ENCODE data around the gene LRIT2. TPM values are rescaled to one million over a fixed set of nuclear protein-coding genes. Genes with fewer than 3 reads are reported as not detected.
"Not testable (repeated sequence)": the region's sequence is repeated elsewhere in the genome, so short reads cannot be mapped to it uniquely, and the experiment has no call there.

The LRIT2 gene
- total RNA-seq, 1 experiment from 2014 or later: not detected

DNA sequence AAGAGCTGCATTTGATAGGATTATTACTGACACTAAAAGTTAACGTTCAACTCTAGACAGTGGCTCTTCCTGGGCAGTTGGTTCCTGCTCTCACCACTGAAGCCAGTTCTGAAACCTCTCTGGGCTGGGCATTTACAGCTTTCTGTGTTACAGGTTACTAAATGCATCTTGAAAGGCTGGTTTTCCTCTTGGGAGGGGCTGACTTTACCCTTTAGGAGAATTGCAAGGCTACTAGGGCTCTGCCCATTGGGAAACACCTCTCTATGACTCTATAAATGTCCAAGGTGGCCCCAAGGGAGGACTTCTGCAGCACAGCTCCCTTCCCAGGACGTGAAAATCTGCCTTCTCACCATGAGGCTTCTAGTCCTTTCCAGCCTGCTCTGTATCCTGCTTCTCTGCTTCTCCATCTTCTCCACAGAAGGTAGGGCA is 51.8 kb downstream of the LRIT2 start, which contains the start of gene GPR15LG:
Gene GPR15LG, plus strand, starts transcription at position 301 of the 429 bp plus-strand sequence. Its CDS starts 51 bp downstream, at position 352.
- TF ChIP-seq, protein P1, sequence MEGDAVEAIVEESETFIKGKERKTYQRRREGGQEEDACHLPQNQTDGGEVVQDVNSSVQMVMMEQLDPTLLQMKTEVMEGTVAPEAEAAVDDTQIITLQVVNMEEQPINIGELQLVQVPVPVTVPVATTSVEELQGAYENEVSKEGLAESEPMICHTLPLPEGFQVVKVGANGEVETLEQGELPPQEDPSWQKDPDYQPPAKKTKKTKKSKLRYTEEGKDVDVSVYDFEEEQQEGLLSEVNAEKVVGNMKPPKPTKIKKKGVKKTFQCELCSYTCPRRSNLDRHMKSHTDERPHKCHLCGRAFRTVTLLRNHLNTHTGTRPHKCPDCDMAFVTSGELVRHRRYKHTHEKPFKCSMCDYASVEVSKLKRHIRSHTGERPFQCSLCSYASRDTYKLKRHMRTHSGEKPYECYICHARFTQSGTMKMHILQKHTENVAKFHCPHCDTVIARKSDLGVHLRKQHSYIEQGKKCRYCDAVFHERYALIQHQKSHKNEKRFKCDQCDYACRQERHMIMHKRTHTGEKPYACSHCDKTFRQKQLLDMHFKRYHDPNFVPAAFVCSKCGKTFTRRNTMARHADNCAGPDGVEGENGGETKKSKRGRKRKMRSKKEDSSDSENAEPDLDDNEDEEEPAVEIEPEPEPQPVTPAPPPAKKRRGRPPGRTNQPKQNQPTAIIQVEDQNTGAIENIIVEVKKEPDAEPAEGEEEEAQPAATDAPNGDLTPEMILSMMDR (IDR thresholded peaks at IDR 0.05; ENCODE audit: insufficient read depth in 1 of 2, low read depth in 1 of 2, low read length in 1 of 2, severe bottlenecking in 1 of 2, unreplicated experiment in 1 of 2): no peak
- H3K9me3 Mint-ChIP-seq (ENCODE audit: unreplicated experiment): no peaks in the 10 kb centered on the region
- POLR2A ChIA-PET: no interaction called here

DNA sequence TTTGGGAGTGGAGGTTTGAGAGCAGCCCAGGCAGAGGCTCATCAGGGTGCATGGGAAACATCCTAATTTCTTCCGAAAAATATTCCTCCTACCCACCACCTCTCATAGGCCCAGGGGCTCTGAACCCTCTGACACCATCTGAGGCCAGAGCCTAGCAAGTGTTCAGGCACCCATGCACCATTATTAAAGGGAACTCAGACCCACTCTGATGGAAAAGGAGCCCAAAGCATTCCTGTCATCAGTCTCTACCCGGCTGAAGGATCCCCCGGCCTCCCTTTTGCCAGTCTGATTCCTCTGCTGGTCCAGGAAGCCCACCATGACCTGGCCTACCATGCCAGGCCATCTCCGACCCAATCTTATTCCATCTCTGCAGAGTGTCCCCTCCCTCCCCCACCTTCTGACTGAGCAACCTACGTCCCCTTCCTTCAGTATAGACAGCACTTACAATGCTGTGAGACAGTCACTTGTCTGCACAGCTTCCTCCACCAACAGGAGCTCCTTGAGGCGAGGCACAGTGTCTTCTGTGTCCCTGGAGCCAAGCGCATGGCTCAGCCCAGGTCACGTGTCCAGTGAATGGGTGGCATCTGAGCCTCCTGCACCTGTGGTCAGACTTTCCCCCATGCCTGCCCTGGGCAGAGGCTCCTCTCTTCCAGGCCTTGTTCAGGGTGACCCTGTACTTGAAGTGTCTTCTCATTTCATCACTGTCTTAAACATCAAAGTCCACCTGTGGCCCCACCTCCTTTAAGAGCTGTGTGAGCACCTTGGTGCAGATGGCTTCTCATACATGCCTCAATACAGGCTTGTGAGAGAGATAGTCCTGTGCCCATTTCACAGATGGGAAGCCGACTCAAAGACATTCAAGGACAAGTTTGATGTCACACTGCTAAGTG is 52.6 kb downstream of the LRIT2 start:
- H3K4me3 Mint-ChIP-seq (ENCODE audit: unreplicated experiment): no peak overlapping the region
- ChIA-PET POLR2A (no interaction called here), CTCF (no interaction called here)
- intact Hi-C loops (cut with micrococcal nuclease; ENCODE audit: unreplicated experiment): no loop called here
- TF ChIP-seq, protein P1 (IDR thresholded peaks at IDR 0.05; ENCODE audit: insufficient read depth in 1 of 2, low read depth in 1 of 2, low read length in 1 of 2, severe bottlenecking in 1 of 2, unreplicated experiment in 1 of 2): no peak
- DNase-seq: no peak
- H3K27me3 Mint-ChIP-seq (ENCODE audit: insufficient read depth, unreplicated experiment): peaks cover 4% of the 10 kb centered on the region
- H3K27ac Mint-ChIP-seq (ENCODE audit: unreplicated experiment): no peak overlapping the region
- Histone ChIP-seq H3K27me3 (replicated peaks; ENCODE audit: control insufficient read depth, insufficient read depth, low read length) (no peaks in the 10 kb centered on the region), H3K36me3 (ENCODE audit: control insufficient read depth, insufficient read depth, low read length) (no peaks in the 10 kb centered on the region), H3K9me3 (no peaks in the 10 kb centered on the region), H3K4me1 (no peaks in the 10 kb centered on the region), H3K4me3 (ENCODE audit: low read depth, low read length) (no peak overlapping the region)
- no peaks in the 10 kb centered on the region for H3K36me3 Mint-ChIP-seq (ENCODE audit: insufficient read depth, unreplicated experiment)
- H3K9me3 Mint-ChIP-seq (ENCODE audit: unreplicated experiment): no peaks in the 10 kb centered on the region
- no peaks in the 10 kb centered on the region for H3K4me1 Mint-ChIP-seq (ENCODE audit: low read depth, unreplicated experiment)
- BruUV-seq (replicated peaks): no TSS peak

More for the DNA sequence above, 51.8 kb downstream of the LRIT2 start, which contains the start of gene GPR15LG:
- DNase-seq: no peak
- H3K4me3 Mint-ChIP-seq (ENCODE audit: unreplicated experiment): no peak within 1 kb of the TSS
- BruUV-seq (replicated peaks): no TSS peak
- Histone ChIP-seq H3K9me3 (no peaks in the 10 kb centered on the region), H3K4me3 (ENCODE audit: low read depth, low read length) (no peak within 1 kb of the TSS), H3K36me3 (ENCODE audit: control insufficient read depth, insufficient read depth, low read length) (no peaks in the 10 kb centered on the region), H3K27me3 (replicated peaks; ENCODE audit: control insufficient read depth, insufficient read depth, low read length) (no peaks in the 10 kb centered on the region), H3K4me1 (no peaks in the 10 kb centered on the region)
- H3K36me3 Mint-ChIP-seq (ENCODE audit: insufficient read depth, unreplicated experiment): no peaks in the 10 kb centered on the region
- intact Hi-C loops (cut with micrococcal nuclease; ENCODE audit: unreplicated experiment): no loop called here
- H3K4me1 Mint-ChIP-seq (ENCODE audit: low read depth, unreplicated experiment): no peaks in the 10 kb centered on the region
- no peak within 1 kb of the TSS for H3K27ac Mint-ChIP-seq (ENCODE audit: unreplicated experiment)
- CTCF ChIA-PET: no interaction called here
- H3K27me3 Mint-ChIP-seq (ENCODE audit: insufficient read depth, unreplicated experiment): peaks cover 4% of the 10 kb centered on the region

DNA sequence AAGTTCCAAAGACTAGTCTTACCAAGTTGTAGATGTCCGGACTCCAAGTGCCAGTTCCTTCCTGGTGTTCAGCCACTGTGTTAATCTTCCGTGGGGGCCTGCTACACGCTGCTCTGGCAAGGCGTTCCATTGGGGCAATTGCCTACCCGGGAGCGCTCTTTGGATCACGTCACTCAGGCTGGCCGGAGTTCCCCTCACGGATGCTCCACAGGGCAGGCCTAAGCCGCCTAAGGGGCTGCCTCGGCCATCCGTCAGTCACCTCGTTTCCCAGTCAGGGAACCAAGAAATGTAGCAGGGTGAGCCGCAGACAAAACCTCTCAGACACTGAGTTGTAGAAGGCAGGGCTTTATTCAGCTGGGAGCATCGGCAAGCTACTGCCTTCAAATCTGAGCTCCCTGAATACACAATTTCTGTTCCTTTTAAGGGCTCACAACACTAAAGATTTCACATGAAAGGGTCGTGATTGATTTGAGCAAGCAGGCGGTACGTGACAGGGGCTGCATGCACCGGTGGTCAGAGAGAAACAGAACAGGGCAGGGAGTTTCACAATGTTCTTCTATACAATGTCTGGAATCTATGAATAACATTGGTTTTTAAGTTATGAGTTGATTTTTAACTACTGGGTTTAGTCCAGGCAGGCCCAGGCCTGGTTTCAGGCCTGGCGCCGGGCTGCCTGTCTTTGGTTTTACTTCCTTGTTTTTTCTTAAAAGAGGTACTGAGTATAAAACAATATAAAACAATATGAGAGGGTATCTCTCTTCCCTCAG is 53.5 kb downstream of the LRIT2 start:
- H3K4me1 Mint-ChIP-seq (ENCODE audit: low read depth, unreplicated experiment); BruUV-seq (replicated peaks); H3K27me3 ChIP-seq (replicated peaks; ENCODE audit: control insufficient read depth, insufficient read depth, low read length); H3K4me3 Mint-ChIP-seq (ENCODE audit: unreplicated experiment); H3K27me3 Mint-ChIP-seq (ENCODE audit: insufficient read depth, unreplicated experiment); POLR2A ChIA-PET; intact Hi-C loops (cut with micrococcal nuclease; ENCODE audit: unreplicated experiment); H3K36me3 ChIP-seq (ENCODE audit: control insufficient read depth, insufficient read depth, low read length); H3K36me3 Mint-ChIP-seq (ENCODE audit: insufficient read depth, unreplicated experiment); H3K9me3 ChIP-seq; DNase-seq; H3K27ac Mint-ChIP-seq (ENCODE audit: unreplicated experiment); H3K9me3 Mint-ChIP-seq (ENCODE audit: unreplicated experiment); CTCF ChIA-PET; H3K4me3 ChIP-seq (ENCODE audit: low read depth, low read length); H3K4me1 ChIP-seq: not testable (repeated sequence)

DNA sequence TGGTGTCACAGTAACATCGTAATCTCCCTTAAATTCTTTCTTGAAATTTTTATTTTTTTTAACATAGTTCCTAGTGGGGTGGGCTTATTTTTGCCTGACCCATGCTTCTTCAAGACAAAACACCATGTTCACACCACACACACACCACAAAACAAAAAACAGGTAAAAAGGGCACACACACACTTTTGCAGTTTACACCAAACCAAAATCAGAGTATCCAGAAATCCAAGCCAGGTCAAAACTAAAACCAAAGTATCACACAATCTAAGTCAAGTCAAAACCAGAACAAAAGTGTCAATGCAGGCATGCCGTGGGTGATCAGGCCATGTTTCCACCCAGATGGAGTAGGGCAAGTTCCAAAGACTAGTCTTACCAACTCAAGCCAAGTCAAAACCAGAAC is 54.1 kb downstream of the LRIT2 start:
- H3K9me3 Mint-ChIP-seq (ENCODE audit: unreplicated experiment); H3K36me3 ChIP-seq (ENCODE audit: control insufficient read depth, insufficient read depth, low read length); H3K9me3 ChIP-seq; POLR2A ChIA-PET; H3K36me3 Mint-ChIP-seq (ENCODE audit: insufficient read depth, unreplicated experiment); H3K4me3 ChIP-seq (ENCODE audit: low read depth, low read length); H3K27me3 Mint-ChIP-seq (ENCODE audit: insufficient read depth, unreplicated experiment); H3K4me3 Mint-ChIP-seq (ENCODE audit: unreplicated experiment); H3K4me1 ChIP-seq; intact Hi-C loops (cut with micrococcal nuclease; ENCODE audit: unreplicated experiment); CTCF ChIA-PET; H3K27ac Mint-ChIP-seq (ENCODE audit: unreplicated experiment); BruUV-seq (replicated peaks); H3K4me1 Mint-ChIP-seq (ENCODE audit: low read depth, unreplicated experiment); H3K27me3 ChIP-seq (replicated peaks; ENCODE audit: control insufficient read depth, insufficient read depth, low read length); DNase-seq: not testable (repeated sequence)
